MCF 10A (cell line): ENCODE results near the gene SCN4A. TPM values are rescaled to one million over a fixed set of nuclear protein-coding genes. Genes with fewer than 3 reads are reported as not detected.
"Not testable (repeated sequence)": the region's sequence is repeated elsewhere in the genome, so short reads cannot be mapped to it uniquely, and the experiment has no call there.

Experiments used
- BruUV-seq: library from RNA; stranded (reverse); fragments of 400-500 nt; replicated peaks from 2 replicates; lab custom pipeline; 2021; lab: Mats Ljungman, UMichigan
- CTCF ChIA-PET: fragments of 300-600 bp; sonication (Branson Sonifier 250); formaldehyde crosslinking; extraction: SDS; loops from one replicate; lab custom pipeline; 2021; ENCODE audit warnings: antibody characterized with exemption, inconsistent platforms; lab: Yijun Ruan, JAX
- POLR2A ChIA-PET: fragments of 300-600, 350-650 bp; sonication (Branson Sonifier 250); formaldehyde crosslinking; extraction: SDS; loops from one replicate; lab custom pipeline; 2020; ENCODE audit warnings: antibody characterized with exemption, inconsistent platforms; lab: Yijun Ruan, JAX
- DNase-seq: peaks from one replicate; pipeline ENCODE4 v3.0.0-alpha.2; 2018; ENCODE audit not compliant: unreplicated experiment
- H3K27ac Mint-ChIP-seq: one replicate; pipeline ENCODE4 v1.8.0; 2022; ENCODE audit warnings: mild to moderate bottlenecking, low read depth, mixed read lengths; ENCODE audit not compliant: unreplicated experiment
- H3K27me3 Mint-ChIP-seq: one replicate; pipeline ENCODE4 v1.8.0; 2022; ENCODE audit warnings: mixed read lengths; ENCODE audit not compliant: insufficient read depth, unreplicated experiment
- H3K36me3 Mint-ChIP-seq: one replicate; pipeline ENCODE4 v1.8.0; 2022; ENCODE audit warnings: mild to moderate bottlenecking, moderate library complexity, mixed read lengths; ENCODE audit not compliant: insufficient read depth, unreplicated experiment
- H3K4me1 Mint-ChIP-seq: one replicate; pipeline ENCODE4 v1.8.0; 2022; ENCODE audit warnings: mixed read lengths; ENCODE audit not compliant: insufficient read depth, unreplicated experiment
- H3K4me3 Mint-ChIP-seq: one replicate; pipeline ENCODE4 v1.8.0; 2022; ENCODE audit warnings: mild to moderate bottlenecking, moderate library complexity, mixed read lengths; ENCODE audit not compliant: unreplicated experiment
- H3K9me3 Mint-ChIP-seq: one replicate; pipeline ENCODE4 v1.8.0; 2022; ENCODE audit warnings: mixed read lengths; ENCODE audit not compliant: unreplicated experiment
- intact Hi-C: fragments of 100-400 bp; cut with micrococcal nuclease; formaldehyde crosslinking; loops from 2 replicates; pipeline ENCODE4 v1.14.1; 2022
- total RNA-seq: library from RNA; stranded (reverse); gene quantifications from 2 replicates; pipeline ENCODE4 v1.2.3, GENCODE V29; 2022
- TF ChIP-seq, protein P1 (sequence below): fragments of 200-600 bp; IDR thresholded peaks from one replicate; pipeline ENCODE4 v1.8.0; 2022; ENCODE audit warnings: antibody characterized with exemption, mild to moderate bottlenecking; ENCODE audit not compliant: unreplicated experiment

The SCN4A gene
- total RNA-seq, 1 experiment from 2014 or later = not detected

GRCh38 chr17:63911041-63911635, 61.6 kb downstream of the SCN4A start, which contains the start of gene CSHL1:
Gene CSHL1 (minus strand): TSS chr17:63911258. CDS start chr17:63911196, 62 bp downstream.
- Mint-ChIP-seq H3K27ac (no peak within 1 kb of the TSS), H3K9me3 (no peaks in the 10 kb centered on the region), H3K4me3 (no peak within 1 kb of the TSS), H3K4me1 (no peaks in the 10 kb centered on the region), H3K36me3 (peaks cover 7% of the 10 kb centered on the region), H3K27me3 (peaks cover 27% of the 10 kb centered on the region)
- POLR2A ChIA-PET = no interaction called here
- DNase-seq = no peak
- TF ChIP-seq, protein P1, sequence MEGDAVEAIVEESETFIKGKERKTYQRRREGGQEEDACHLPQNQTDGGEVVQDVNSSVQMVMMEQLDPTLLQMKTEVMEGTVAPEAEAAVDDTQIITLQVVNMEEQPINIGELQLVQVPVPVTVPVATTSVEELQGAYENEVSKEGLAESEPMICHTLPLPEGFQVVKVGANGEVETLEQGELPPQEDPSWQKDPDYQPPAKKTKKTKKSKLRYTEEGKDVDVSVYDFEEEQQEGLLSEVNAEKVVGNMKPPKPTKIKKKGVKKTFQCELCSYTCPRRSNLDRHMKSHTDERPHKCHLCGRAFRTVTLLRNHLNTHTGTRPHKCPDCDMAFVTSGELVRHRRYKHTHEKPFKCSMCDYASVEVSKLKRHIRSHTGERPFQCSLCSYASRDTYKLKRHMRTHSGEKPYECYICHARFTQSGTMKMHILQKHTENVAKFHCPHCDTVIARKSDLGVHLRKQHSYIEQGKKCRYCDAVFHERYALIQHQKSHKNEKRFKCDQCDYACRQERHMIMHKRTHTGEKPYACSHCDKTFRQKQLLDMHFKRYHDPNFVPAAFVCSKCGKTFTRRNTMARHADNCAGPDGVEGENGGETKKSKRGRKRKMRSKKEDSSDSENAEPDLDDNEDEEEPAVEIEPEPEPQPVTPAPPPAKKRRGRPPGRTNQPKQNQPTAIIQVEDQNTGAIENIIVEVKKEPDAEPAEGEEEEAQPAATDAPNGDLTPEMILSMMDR = no peak
- no TSS peak for BruUV-seq
- intact Hi-C loops = loop anchor here (5.0 to 10.0 kb wide), 2 partner anchors 36 to 374 kb away; no protein-coding TSS in a partner anchor
- CTCF ChIA-PET = interaction anchor here (0.6 to 4.0 kb wide), 30 partner anchors 8 to 541 kb away, joined by 3 to 20 read pairs (median 4); partner anchors contain the start of gene ERN1

DNA sequence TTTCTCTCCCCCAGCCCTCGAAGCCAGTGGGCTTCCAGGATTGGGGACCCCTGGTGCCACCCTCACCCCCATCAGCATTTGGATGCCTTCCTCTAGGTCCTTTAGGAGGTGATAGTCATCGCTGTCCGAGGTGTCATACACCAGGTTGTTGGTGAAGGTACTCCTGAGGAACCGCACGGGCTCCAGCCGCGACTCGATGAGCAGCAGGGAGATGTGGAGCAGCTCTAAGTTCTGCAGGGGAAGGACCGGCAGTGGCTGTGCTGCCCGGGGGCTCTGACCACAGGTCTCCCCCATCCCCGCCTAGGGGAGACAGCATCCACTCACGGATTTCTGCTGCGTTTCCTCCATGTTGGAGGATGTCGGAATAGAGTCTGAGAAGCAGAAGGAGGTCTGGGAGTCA, 62.6 kb downstream of the SCN4A start:
- CTCF ChIA-PET = interaction anchor here (0.6 to 4.0 kb wide), 18 partner anchors 9 to 223 kb away, joined by 3 to 20 read pairs (median 3); no protein-coding TSS in a partner anchor
- Mint-ChIP-seq H3K36me3 (peaks cover 7% of the 10 kb centered on the region), H3K4me1 (no peaks in the 10 kb centered on the region), H3K4me3 (no peak overlapping the region), H3K27me3 (peaks cover 17% of the 10 kb centered on the region), H3K27ac (no peak overlapping the region), H3K9me3 (no peaks in the 10 kb centered on the region)
- BruUV-seq = no TSS peak
- intact Hi-C loops = loop anchor here (5.0 to 10.0 kb wide), 2 partner anchors 37 to 375 kb away; no protein-coding TSS in a partner anchor
- TF ChIP-seq, protein P1 = no peak
- no peak for DNase-seq
- POLR2A ChIA-PET = interaction anchor here (0.6 kb wide), 1 partner anchor 76 kb away, joined by 3 read pairs; no protein-coding TSS in a partner anchor

- H3K9me3 Mint-ChIP-seq, H3K36me3 Mint-ChIP-seq, H3K4me1 Mint-ChIP-seq, H3K27ac Mint-ChIP-seq, DNase-seq, POLR2A ChIA-PET, intact Hi-C loops, BruUV-seq, H3K4me3 Mint-ChIP-seq: not testable (repeated sequence)
- peaks cover 16% of the 10 kb centered on the region for H3K27me3 Mint-ChIP-seq
- CTCF ChIA-PET = interaction anchor here (1.7 to 3.2 kb wide), 2 partner anchors 10 to 224 kb away, joined by 6 to 14 read pairs; no protein-coding TSS in a partner anchor
Measured at GRCh38 chr17:63909586-63909985, 63.1 kb downstream of the SCN4A start.

GRCh38 chr17:63907161-63907778, 65.4 kb downstream of the SCN4A start:
- H3K9me3 Mint-ChIP-seq, H3K4me1 Mint-ChIP-seq, POLR2A ChIA-PET, H3K4me3 Mint-ChIP-seq, H3K36me3 Mint-ChIP-seq, H3K27ac Mint-ChIP-seq, intact Hi-C loops, BruUV-seq: not testable (repeated sequence)
- DNase-seq = peak; percentile 20
- peaks cover 27% of the 10 kb centered on the region for H3K27me3 Mint-ChIP-seq
- CTCF ChIA-PET = interaction anchor here (0.6 to 1.2 kb wide), 3 partner anchors 17 to 599 kb away, joined by 3 read pairs; partner anchors contain the start of gene DDX5

GRCh38 chr17:63904796-63905195, 67.9 kb downstream of the SCN4A start:
- CTCF ChIA-PET = interaction anchor here (0.7 to 2.1 kb wide), 13 partner anchors 14 to 565 kb away, joined by 3 to 10 read pairs (median 3); partner anchors contain the start of gene GH1
- H3K36me3 Mint-ChIP-seq, BruUV-seq, DNase-seq, H3K4me1 Mint-ChIP-seq, intact Hi-C loops, POLR2A ChIA-PET, H3K4me3 Mint-ChIP-seq, H3K27ac Mint-ChIP-seq, H3K9me3 Mint-ChIP-seq: not testable (repeated sequence)
- peaks cover 50% of the 10 kb centered on the region for H3K27me3 Mint-ChIP-seq
